Esophagus squamous epithelium (tissue), 4 donors: Measurements from ENCODE around the gene SMAD3.

Experiments
- POLR2A ChIP-seq, 4 donors: fragments of 450-650 bp; IDR thresholded peaks; one replicate each; pipeline ENCODE4 v1.6.1; 2017; ENCODE audit warnings: antibody characterized with exemption in 4 of 4, mild to moderate bottlenecking in 4 of 4, moderate library complexity in 3 of 4
- TF ChIP-seq, protein P1 (sequence below), 6 experiments: fragments of 450-650 bp in 4 of 6; fragments of 200-600 bp in 2 of 6; sonication (generic) in 2 of 6; IDR thresholded peaks; one replicate each; pipeline ENCODE4 v1.5.1; 2016 to 2019; ENCODE audit warnings: antibody characterized with exemption in 6 of 6, mild to moderate bottlenecking in 4 of 6, moderate library complexity in 4 of 6

DNA sequence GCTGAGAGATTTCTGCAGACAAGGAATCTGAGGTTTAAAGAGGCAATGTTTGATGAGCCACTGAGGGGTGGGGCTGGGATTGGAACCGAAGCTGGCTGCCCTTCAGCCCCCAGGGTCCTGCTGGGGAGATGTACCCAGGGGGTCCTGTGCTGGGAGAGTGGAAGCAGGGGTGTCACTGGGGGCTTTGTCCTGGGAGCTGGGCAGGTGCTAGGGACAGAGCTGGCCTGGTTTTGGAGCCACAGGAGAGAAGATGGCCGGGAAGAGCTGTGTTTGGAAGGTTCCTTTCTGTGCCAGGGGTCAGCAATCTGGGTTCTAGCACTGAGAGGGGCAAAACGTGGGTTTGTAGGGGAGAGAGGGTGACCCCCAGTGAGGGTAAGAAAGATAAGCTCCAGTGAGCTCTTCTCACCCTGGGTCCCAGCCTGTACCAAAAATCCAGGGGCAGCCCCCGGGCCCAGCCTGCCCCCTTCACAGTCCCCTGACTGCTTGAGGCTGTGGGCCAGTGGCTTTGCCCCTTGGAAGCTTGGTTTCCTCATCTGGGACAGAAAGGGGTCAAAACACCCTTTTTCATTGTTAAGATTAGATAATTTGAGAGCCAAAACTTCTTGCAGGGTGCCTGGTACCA is 69.6 kb downstream of the SMAD3 start:
- TF ChIP-seq, protein P1, sequence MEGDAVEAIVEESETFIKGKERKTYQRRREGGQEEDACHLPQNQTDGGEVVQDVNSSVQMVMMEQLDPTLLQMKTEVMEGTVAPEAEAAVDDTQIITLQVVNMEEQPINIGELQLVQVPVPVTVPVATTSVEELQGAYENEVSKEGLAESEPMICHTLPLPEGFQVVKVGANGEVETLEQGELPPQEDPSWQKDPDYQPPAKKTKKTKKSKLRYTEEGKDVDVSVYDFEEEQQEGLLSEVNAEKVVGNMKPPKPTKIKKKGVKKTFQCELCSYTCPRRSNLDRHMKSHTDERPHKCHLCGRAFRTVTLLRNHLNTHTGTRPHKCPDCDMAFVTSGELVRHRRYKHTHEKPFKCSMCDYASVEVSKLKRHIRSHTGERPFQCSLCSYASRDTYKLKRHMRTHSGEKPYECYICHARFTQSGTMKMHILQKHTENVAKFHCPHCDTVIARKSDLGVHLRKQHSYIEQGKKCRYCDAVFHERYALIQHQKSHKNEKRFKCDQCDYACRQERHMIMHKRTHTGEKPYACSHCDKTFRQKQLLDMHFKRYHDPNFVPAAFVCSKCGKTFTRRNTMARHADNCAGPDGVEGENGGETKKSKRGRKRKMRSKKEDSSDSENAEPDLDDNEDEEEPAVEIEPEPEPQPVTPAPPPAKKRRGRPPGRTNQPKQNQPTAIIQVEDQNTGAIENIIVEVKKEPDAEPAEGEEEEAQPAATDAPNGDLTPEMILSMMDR (IDR thresholded peaks at IDR 0.05): no peak
- TF ChIP-seq POLR2A (IDR thresholded peaks at IDR 0.05): no peak
